RPMI7951 (cell line): ENCODE data around the gene HAPLN2. TPM values are rescaled to one million over a fixed set of nuclear protein-coding genes. Genes with fewer than 3 reads are reported as not detected.
A peak's percentile ranks its signal among the peaks of the same experiment; 100 is the strongest.
"Not testable (repeated sequence)": the region's sequence is repeated elsewhere in the genome, so short reads cannot be mapped to it uniquely, and the experiment has no call there.

Experiments used
- DNase-seq: peaks from one replicate; pipeline ENCODE4 v3.0.0-alpha.2; 2012; ENCODE audit warnings: low read depth
- total RNA-seq: library from RNA; depleted of rRNA; stranded (reverse); fragments of >200 nt; shearing (Covaris generic); gene quantifications from 2 replicates; pipeline ENCODE4 v1.2.3, GENCODE V29; 2014

HAPLN2 gene
- total RNA-seq, 1 experiment from 2014 or later: not detected

DNA sequence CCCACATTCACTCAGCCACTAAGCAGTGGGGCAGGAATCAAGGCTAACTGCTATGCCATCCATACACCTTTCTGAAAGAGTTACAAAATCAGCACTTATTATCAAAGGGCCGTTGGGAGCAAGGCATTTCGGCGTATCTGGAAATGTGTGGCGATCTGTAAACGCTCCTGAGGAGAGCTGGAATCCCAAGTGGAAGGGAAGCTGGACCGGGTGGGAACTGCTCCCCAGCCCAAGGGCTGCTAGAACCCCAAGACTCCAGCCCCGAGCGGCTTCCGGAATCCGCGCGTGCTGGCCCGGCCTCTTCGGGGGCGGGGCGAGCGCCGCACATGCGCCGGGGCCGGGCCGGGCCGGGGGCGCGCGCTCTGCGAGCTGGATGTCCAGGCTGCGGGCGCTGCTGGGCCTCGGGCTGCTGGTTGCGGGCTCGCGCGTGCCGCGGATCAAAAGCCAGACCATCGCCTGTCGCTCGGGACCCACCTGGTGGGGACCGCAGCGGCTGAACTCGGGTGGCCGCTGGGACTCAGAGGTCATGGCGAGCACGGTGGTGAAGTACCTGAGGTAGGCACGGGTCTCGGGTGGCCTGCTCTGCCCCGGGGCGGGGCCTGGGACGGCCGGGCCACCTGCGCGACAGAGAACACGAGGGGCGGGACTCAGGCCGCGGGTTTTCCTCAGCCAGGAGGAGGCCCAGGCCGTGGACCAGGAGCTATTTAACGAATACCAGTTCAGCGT lies 27.6 kb upstream of the HAPLN2 start, which contains the start of gene NAXE:
Gene NAXE (plus strand): TSS at position 345 of the 726 bp plus-strand sequence. CDS start 29 bp downstream, at position 374.
- DNase-seq: peak; percentile 66

GRCh38 chr1:156592158-156592909 lies 26.9 kb upstream of the HAPLN2 start:
- DNase-seq: no peak

- DNase-seq: no peak
Measured at GRCh38 chr1:156592910-156593660, 26.1 kb upstream of the HAPLN2 start.

DNA sequence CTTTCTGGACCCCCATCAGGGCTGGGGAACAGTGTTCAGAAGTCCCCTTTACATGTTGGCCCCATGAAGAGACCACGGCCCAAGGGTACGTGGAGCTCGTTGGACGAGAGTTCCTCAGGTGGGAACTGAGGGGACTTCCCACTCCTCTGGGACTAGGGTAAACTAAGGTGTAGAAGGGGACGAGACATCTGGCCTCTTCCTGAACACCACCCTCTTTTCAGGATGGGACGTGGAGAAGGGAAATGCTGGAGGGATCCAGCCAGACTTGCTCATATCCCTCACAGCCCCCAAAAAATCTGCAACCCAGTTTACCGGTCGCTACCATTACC lies 25.6 kb upstream of the HAPLN2 start:
- DNase-seq: no peak

GRCh38 chr1:156594190-156594589 lies 25.0 kb upstream of the HAPLN2 start:
- DNase-seq: no peak

GRCh38 chr1:156595016-156595415 lies 24.2 kb upstream of the HAPLN2 start:
- no peak for DNase-seq

DNA sequence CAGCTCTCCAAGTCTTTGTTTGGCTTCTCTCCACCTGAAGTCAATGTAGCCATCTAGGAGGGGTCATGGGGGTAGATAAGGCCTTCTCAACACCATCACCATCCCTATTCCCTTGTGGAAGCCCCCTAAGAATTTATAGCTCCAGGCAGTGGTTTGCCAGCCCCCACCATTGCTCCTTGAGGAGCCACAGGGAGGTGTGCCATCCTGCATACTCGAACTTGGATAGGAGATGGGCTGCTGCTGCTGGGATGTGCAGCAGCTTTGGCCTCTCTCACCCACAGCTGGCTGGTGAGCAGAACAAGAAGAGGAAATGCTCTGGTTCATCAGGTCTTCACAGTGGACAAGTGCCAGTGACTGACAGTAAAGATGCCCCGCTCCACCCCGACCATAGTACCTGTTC lies 22.8 kb upstream of the HAPLN2 start:
- no peak for DNase-seq

DNA sequence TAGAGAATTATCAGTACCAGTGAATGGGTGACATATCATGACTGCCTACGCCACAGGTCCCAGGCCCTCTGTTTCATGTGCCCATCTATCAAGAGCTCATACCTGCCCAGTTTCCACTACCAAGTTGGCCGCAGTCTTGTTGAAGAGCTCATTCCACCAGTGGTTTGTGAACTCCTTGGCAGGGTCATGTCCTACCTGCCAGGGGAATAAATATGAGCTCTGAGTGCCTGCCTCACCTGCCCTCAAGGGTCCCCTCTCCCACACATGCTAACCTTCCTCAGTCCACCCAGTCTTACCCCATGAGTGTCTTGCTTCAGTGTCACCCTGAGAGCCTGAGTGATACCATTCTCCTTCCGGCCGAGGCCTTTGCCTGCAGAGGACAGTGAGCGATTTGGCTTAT lies 21.1 kb upstream of the HAPLN2 start:
- no peak for DNase-seq

- no peak for DNase-seq
Measured at GRCh38 chr1:156598731-156599432, 20.3 kb upstream of the HAPLN2 start.

- DNase-seq: no peak
Measured at GRCh38 chr1:156599811-156600210, 19.4 kb upstream of the HAPLN2 start.

DNA sequence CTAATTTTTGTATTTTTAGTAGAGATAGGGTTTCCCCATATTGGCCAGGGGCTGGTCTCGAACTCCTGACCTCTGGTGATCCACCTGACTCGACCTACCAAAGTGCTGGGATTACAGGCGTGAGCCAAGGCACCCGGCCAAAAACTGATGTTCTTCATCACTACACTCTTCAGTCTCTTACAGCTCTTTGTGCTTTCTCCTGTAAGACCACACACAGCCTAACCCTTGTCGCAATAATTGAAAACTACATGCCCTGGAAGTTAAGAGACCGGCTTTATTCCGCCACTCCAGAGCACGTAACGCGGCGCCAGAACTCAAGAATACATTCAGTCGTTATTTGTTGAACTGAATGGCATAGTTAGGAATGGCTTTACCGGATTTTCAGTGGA lies 18.5 kb upstream of the HAPLN2 start:
- DNase-seq: no peak

DNA sequence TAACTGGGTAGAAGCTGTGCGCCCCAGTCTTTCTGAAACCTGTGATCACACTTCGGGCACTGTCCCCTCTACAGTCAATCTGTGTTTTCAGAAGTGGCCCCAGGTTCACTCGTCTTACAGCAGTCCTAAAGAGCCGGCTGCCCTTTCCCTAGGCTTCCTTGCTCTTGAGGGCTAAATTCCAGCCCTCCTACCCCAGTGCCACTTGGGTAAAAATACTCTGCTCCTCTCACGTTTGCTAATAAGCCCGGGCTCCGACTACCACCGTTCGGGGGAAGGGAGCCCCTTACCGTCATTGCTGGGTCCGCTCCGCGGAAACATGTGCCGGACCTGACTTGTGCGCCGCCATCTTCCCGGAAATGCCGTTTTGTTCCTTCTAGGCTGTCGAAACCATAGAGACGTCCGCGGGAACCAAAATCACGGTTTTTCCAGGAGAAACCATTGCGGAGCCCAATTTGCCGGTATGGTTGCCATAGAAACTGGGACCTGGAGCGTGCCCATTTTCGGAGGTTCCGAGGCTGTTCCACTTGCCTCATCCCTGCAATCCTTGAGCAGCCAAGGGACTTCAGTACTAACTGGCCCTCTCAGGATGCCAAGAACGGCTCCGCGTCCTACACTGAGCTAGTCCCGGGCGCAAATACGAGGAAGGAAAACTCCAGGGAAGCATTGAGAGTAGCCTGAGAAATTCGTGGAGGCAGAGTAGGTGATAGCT lies 17.9 kb upstream of the HAPLN2 start, which contains the start of gene GPATCH4:
Gene GPATCH4 (minus strand): TSS at position 358 of the 709 bp plus-strand sequence.
- DNase-seq: peak; percentile 91

- peak; percentile 16 for DNase-seq
Measured at GRCh38 chr1:156601892-156602291, 17.3 kb upstream of the HAPLN2 start.

GRCh38 chr1:156602557-156602993 lies 16.6 kb upstream of the HAPLN2 start:
- DNase-seq: peak; percentile 29

DNA sequence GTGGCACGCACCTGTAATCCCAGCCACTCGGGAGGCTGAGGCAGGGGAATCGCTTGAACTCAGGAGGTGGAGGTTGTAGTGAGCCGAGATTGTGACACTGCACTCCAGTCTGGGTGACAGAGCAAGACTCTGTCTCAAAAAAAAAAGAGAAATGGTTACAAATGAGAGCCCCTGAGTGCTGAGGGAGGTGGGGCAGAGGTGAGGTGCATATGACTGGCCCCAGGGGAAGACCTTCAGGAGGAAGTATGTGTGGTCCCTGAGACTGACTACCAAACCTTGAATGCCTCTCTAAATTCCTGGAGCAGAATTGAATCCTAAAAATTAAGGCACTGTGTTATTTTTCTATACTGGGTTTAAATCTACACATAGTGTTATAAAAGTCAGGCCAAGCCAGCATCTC lies 11.9 kb upstream of the HAPLN2 start:
- not testable (repeated sequence) for DNase-seq

DNA sequence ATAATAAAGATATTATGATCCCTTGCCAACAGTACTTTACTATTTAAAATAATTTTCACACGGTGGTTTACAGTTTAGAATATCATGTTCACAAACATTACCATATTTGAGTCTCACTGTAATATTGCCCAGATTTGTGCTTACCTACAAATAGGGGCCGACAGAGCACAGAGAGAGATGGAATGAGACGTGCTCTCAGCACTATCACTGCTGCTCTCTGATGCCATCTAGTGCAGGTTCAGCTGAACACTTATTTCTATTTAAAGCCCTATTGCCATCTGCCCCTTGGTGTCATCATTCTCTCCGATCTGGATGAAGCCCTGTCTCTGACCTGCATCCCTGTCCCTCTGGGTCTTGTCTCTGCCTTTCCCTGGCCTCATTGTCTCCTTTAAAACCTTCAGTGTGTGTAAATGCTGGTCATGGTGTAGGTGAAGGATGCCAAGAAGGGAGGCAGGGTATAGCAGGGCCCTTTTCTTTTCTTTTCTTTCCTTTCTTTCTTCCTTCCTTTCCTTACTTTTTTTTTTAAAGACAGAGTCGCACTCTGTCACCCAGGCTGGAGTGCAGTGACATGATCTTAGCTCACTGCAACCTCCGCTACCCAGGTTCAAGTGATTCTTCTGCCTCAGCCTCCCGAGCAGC lies 11.1 kb upstream of the HAPLN2 start:
- peak; percentile 62 for DNase-seq

GRCh38 chr1:156608981-156609380 lies 10.2 kb upstream of the HAPLN2 start:
- DNase-seq: no peak

DNA sequence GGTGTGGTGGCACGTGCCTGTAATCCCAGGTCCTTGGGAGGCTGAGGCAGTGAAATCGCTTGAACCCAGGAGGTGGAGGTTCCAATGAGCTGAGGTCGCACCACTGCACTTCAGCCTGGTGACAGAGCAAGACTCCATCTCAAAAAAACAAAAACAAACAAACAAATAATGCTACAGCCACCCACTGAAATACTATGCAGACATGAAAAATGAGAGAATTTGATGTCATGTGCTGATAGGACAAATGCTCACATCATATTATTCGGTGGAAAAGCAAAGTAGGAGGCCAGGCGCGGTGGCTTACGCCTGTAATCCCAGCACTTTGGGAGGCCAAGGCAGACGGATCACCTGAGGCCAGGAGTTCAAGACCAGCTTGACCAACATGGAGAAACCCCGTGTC lies 9.1 kb upstream of the HAPLN2 start:
- not testable (repeated sequence) for DNase-seq

GRCh38 chr1:156612666-156613065 lies 6.5 kb upstream of the HAPLN2 start:
- DNase-seq: no peak

GRCh38 chr1:156615946-156616345 lies 3.3 kb upstream of the HAPLN2 start:
- no peak for DNase-seq

DNA sequence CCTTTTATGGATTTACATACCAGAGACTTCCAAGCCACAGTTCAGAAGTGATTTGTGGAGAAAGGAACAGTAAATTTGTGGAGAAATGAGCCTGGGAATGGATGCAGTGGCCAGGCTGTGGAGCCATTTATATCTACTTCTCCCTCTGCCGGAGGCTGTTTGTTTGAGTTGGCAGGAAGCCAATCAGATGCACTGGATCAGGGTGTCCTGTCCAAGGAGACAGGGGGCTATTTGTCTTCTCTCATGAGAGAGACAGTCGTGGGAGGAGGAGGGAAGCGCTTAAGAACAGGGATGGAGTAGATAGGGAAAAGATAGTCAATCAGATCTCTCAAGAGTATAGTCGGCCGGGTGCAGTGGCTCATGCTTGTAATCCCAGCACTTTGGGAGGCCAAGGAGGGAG lies 2.8 kb upstream of the HAPLN2 start:
- DNase-seq: peak; percentile 81
